Endothelial cell (in vitro differentiated cells): ENCODE results near the gene RABGGTA. TPM values are rescaled to one million over a fixed set of nuclear protein-coding genes. Genes with fewer than 3 reads are reported as not detected.
A peak's percentile ranks its signal among the peaks of the same experiment; 100 is the strongest.

ENCODE experiments used
- DNase-seq: peaks from one replicate; pipeline ENCODE4 v3.0.0; 2021; ENCODE audit warnings: low spot score
- H3K27ac Mint-ChIP-seq: one replicate; pipeline ENCODE4 v1.8.0; 2021; ENCODE audit warnings: mixed read lengths, inconsistent platforms; ENCODE audit not compliant: unreplicated experiment
- H3K27me3 Mint-ChIP-seq: one replicate; pipeline ENCODE4 v1.8.0; 2021; ENCODE audit warnings: mild to moderate bottlenecking, moderate library complexity, mixed read lengths, inconsistent platforms; ENCODE audit not compliant: unreplicated experiment
- H3K36me3 Mint-ChIP-seq: one replicate; pipeline ENCODE4 v1.8.0; 2021; ENCODE audit warnings: mild to moderate bottlenecking, low read depth, mixed read lengths, inconsistent platforms; ENCODE audit not compliant: unreplicated experiment
- H3K4me1 Mint-ChIP-seq: one replicate; pipeline ENCODE4 v1.8.0; 2021; ENCODE audit warnings: mild to moderate bottlenecking, mixed read lengths, inconsistent platforms; ENCODE audit not compliant: unreplicated experiment
- H3K4me3 Mint-ChIP-seq: one replicate; pipeline ENCODE4 v1.8.0; 2021; ENCODE audit warnings: mild to moderate bottlenecking, mixed read lengths, inconsistent platforms; ENCODE audit not compliant: unreplicated experiment
- H3K9me3 Mint-ChIP-seq: one replicate; pipeline ENCODE4 v1.8.0; 2021; ENCODE audit warnings: mixed read lengths, inconsistent platforms; ENCODE audit not compliant: unreplicated experiment
- CTCF ChIP-seq: fragments of 200-600 bp; sonication (generic); IDR thresholded peaks from one replicate; pipeline ENCODE4 v1.5.0; 2021; ENCODE audit warnings: antibody characterized with exemption; ENCODE audit not compliant: unreplicated experiment
- long read RNA-seq: library from polyadenylated mRNA; unstranded; transcript quantifications from one replicate; pipeline ENCODE4 v2.0.0, GENCODE V29; 2020; ENCODE audit not compliant: unreplicated experiment
- total RNA-seq: library from RNA; stranded (reverse); fragmentation: NEBNext Ultra II Directional; extraction: Animal tissue kit (Norgen Biotek cat#: 25700); gene quantifications from one replicate; pipeline ENCODE4 v1.2.1, GENCODE V29; 2021; ENCODE audit not compliant: unreplicated experiment

RABGGTA gene
- 17.7 TPM for total RNA-seq
- long read RNA-seq, transcript RABGGTA-202 (16 exons, 2,265 nt): major isoform, 6 of 15 reads
- long read RNA-seq, transcript RABGGTA-201 (17 exons, 2,088 nt): major isoform, 6 of 15 reads
- long read RNA-seq, partial matches to known transcripts: 1 of 15 reads
- long read RNA-seq, other reads (novel, unspliced or antisense): 2 of 15 reads

DNA sequence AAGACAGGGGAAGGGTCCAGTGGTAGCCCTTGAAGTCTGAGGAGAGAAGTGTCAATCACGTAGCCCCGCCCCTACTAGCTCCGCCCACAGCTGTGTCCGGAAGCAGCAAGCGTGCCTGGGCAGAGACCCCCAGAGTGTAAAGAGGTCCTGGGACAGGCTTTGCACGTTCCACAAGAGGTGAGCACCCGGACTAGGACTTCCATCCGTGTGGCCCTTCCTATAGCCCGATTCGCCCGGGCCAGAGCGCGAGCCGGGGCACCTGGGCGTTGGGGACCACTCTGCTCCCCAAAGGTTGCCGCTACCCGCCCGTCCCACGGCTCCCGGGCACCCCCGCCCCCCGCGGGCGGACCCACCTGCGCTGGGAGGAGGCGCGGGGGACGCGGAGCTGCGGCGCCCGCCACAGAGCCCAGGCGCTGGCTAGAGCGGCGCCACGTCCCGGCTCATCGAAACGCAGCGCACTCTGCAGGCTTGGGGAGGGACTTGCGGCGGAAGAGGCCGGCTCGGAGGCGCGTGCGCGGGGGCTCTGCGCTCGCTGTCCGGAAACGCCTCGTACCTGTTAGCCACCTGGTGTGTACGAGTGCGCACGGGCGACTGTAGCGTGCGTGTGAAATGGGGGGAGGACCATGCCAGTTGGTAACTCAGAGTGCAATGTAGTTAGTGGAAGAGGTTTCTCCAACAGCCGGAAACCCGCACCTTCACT lies at the start of gene RABGGTA:
TSS of gene RABGGTA (minus strand) at position 464 of the 700 bp plus-strand sequence. CDS start 482 bp downstream, outside the sequence.
- TF ChIP-seq CTCF: peak; percentile 50
- H3K9me3 Mint-ChIP-seq: no peaks in the 10 kb centered on the region
- H3K27ac Mint-ChIP-seq: peak within 1 kb of the TSS; percentile 87
- H3K4me3 Mint-ChIP-seq: peak within 1 kb of the TSS; percentile 91
- H3K36me3 Mint-ChIP-seq: peaks cover 18% of the 10 kb centered on the region
- H3K27me3 Mint-ChIP-seq: peaks cover 10% of the 10 kb centered on the region
- peak; percentile 87 for DNase-seq
- peaks cover 12% of the 10 kb centered on the region for H3K4me1 Mint-ChIP-seq

DNA sequence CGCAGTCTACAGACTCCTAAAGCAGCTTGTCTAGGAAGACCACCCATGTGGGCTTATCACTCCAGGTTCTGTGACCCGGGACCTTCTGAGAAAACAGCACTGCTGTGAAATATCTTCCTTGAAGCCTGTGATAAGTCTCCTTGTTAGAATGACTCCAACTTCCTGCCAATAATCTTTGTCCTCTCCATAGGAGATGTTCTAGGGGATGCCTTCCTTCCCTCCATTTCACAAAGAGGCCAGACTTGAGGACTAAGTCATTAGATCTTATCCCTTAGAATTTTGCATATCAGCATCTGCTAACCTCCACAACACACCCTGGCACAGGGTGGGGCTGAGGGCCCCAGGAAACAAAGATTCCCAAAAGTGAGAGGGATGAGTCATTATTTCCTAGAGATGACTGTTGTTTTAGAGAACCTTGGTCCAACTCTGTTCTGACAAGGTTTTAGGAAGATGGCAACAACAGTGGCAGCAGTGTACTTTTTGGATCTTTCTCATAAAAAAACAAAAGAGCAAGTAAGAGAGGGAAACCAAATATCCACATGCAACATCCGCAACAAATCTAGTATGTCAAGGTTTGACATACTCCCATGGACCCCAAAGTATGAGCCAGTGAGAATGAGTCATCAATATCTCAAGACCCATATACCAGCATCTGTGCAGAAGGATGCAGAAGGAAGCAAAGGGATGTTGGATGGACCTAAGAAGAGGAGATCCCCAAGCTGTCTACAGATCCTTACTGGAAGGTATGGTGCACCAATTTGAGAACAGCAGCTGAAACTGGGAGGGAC lies 45.9 kb upstream of the RABGGTA start:
- Mint-ChIP-seq H3K36me3 (peaks cover 45% of the 10 kb centered on the region), H3K4me3 (peak overlapping the region; percentile 61), H3K27me3 (peaks cover 26% of the 10 kb centered on the region), H3K27ac (no peak overlapping the region), H3K9me3 (no peaks in the 10 kb centered on the region), H3K4me1 (peaks cover 38% of the 10 kb centered on the region)
- no peak for TF ChIP-seq CTCF
- no peak for DNase-seq

DNA sequence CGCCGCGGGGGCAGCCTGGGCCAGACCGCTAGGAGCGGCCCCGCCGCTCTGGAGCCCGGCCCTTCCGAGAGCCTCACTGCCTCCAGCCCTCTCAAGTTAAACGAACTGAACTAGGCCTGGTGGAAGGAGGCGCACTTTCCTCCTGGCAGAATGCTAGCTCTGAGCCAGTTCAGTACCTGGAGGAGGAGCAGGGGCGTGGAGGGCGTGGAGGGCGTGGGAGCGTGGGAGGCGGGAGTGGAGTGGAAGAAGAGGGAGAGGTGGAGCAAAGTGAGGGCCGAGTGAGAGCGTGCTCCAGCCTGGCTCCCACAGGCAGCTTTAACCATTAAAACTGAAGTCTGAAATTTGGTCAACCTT lies 45.2 kb upstream of the RABGGTA start:
- H3K27me3 Mint-ChIP-seq: peaks cover 30% of the 10 kb centered on the region

DNA sequence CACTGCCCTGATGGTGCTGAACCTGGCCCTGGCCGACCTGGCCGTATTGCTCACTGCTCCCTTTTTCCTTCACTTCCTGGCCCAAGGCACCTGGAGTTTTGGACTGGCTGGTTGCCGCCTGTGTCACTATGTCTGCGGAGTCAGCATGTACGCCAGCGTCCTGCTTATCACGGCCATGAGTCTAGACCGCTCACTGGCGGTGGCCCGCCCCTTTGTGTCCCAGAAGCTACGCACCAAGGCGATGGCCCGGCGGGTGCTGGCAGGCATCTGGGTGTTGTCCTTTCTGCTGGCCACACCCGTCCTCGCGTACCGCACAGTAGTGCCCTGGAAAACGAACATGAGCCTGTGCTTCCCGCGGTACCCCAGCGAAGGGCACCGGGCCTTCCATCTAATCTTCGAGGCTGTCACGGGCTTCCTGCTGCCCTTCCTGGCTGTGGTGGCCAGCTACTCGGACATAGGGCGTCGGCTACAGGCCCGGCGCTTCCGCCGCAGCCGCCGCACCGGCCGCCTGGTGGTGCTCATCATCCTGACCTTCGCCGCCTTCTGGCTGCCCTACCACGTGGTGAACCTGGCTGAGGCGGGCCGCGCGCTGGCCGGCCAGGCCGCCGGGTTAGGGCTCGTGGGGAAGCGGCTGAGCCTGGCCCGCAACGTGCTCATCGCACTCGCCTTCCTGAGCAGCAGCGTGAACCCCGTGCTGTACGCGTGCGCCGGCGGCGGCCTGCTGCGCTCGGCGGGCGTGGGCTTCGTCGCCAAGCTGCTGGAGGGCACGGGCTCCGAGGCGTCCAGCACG lies 44.6 kb upstream of the RABGGTA start:
- Mint-ChIP-seq H3K27me3 (peaks cover 30% of the 10 kb centered on the region), H3K4me1 (peaks cover 45% of the 10 kb centered on the region), H3K4me3 (peak overlapping the region; percentile 10), H3K9me3 (no peaks in the 10 kb centered on the region), H3K27ac (no peak overlapping the region), H3K36me3 (peaks cover 36% of the 10 kb centered on the region)
- TF ChIP-seq CTCF: no peak
- DNase-seq: no peak

More for the DNA sequence above, 45.2 kb upstream of the RABGGTA start:
- Mint-ChIP-seq H3K27ac (no peak overlapping the region), H3K4me3 (no peak overlapping the region), H3K9me3 (no peaks in the 10 kb centered on the region), H3K36me3 (peaks cover 37% of the 10 kb centered on the region), H3K4me1 (peaks cover 45% of the 10 kb centered on the region)
- no peak for DNase-seq
- TF ChIP-seq CTCF: no peak
